ENCODE results near the gene NUCKS1. TPM values are rescaled to one million over a fixed set of nuclear protein-coding genes. Genes with fewer than 3 reads are reported as not detected.

The NUCKS1 gene
- total RNA-seq, 2 experiments from 2014 or later = 152 to 287 TPM

GRCh38 chr1:205751036-205751651, 1.2 kb upstream of the NUCKS1 start:
- BruUV-seq (replicated peaks) = no TSS peak
- Histone ChIP-seq H4K20me1 (ENCODE audit: insufficient read depth, low read length) (peaks cover 28% of the 10 kb centered on the region), H3K4me1 (ENCODE audit: insufficient read depth, low read length, poor library complexity, severe bottlenecking) (peaks cover 27% of the 10 kb centered on the region), H3K4me3 (ENCODE audit: low read depth, low read length, poor library complexity, severe bottlenecking) (peak overlapping the region; percentile 95), H3K36me3 (ENCODE audit: insufficient read depth, low read length) (peaks cover 30% of the 10 kb centered on the region), H3K9me3 (ENCODE audit: low read length) (no peaks in the 10 kb centered on the region), H3K79me2 (ENCODE audit: insufficient read depth, low read depth, low read length) (peaks cover 38% of the 10 kb centered on the region), H2AFZ (ENCODE audit: low read length) (peak overlapping the region; percentile 98), H3K27ac (ENCODE audit: low read depth, low read length, poor library complexity, severe bottlenecking) (peak overlapping the region; percentile 86), H3K9me2 (ENCODE audit: insufficient read depth, low read length) (no peaks in the 10 kb centered on the region), H3K4me2 (ENCODE audit: low read length) (peak overlapping the region; percentile 67; the same call in 1 of the 2 replicates)
- CTCF ChIA-PET (ENCODE audit: unreplicated experiment) = no interaction called here
- DNase-seq (ENCODE audit: low spot score) = no peak
- POLR2A ChIA-PET = interaction anchor here (0.6 to 1.4 kb wide), 2 partner anchors 14 to 811 kb away, joined by 3 to 4 read pairs; no protein-coding TSS in a partner anchor
- intact Hi-C loops (cut with micrococcal nuclease; ENCODE audit: unreplicated experiment) = loop anchor here (5.0 kb wide), 1 partner anchor 291 kb away; no protein-coding TSS in a partner anchor
- TF ChIP-seq EZH2phosphoT487 (IDR thresholded peaks at IDR 0.05; ENCODE audit: borderline replicate concordance, low read depth, low read length) (no peak), CTCF (conservative IDR thresholded peaks at IDR 0.05; ENCODE audit: low read length) (no peak)

GRCh38 chr1:205749234-205750137, 496 bp downstream of the NUCKS1 start:
- DNase-seq (ENCODE audit: low spot score) = peak; percentile 95
- H3K27ac ChIP-seq (ENCODE audit: low read depth, low read length, poor library complexity, severe bottlenecking) = peak overlapping the region; percentile 86
- H3K9me2 ChIP-seq (ENCODE audit: insufficient read depth, low read length) = no peaks in the 10 kb centered on the region
- ChIA-PET CTCF (ENCODE audit: unreplicated experiment) (interaction anchor here (0.6 kb wide), 1 partner anchor 156 kb away, joined by 4 read pairs; no protein-coding TSS in a partner anchor), POLR2A (no interaction called here)
- peaks cover 40% of the 10 kb centered on the region for H4K20me1 ChIP-seq (ENCODE audit: insufficient read depth, low read length)
- no peak overlapping the region for H2AFZ ChIP-seq (ENCODE audit: low read length)
- peak overlapping the region; percentile 95 for H3K4me3 ChIP-seq (ENCODE audit: low read depth, low read length, poor library complexity, severe bottlenecking)
- TF ChIP-seq EZH2phosphoT487 (IDR thresholded peaks at IDR 0.05; ENCODE audit: borderline replicate concordance, low read depth, low read length) = no peak
- TF ChIP-seq CTCF (conservative IDR thresholded peaks at IDR 0.05; ENCODE audit: low read length) = no peak
- H3K79me2 ChIP-seq (ENCODE audit: insufficient read depth, low read depth, low read length) = peaks cover 55% of the 10 kb centered on the region
- H3K36me3 ChIP-seq (ENCODE audit: insufficient read depth, low read length) = peaks cover 45% of the 10 kb centered on the region
- no peaks in the 10 kb centered on the region for H3K9me3 ChIP-seq (ENCODE audit: low read length)
- H3K4me1 ChIP-seq (ENCODE audit: insufficient read depth, low read length, poor library complexity, severe bottlenecking) = peaks cover 43% of the 10 kb centered on the region
- peak overlapping the region; percentile 87 for H3K4me2 ChIP-seq (ENCODE audit: low read length)
- intact Hi-C loops (cut with micrococcal nuclease; ENCODE audit: unreplicated experiment) = loop anchor here (5.0 kb wide), 1 partner anchor 293 kb away; no protein-coding TSS in a partner anchor
- BruUV-seq (replicated peaks) = no TSS peak
